ENCODE measurements around the gene E2F6.

The E2F6 gene

DNA sequence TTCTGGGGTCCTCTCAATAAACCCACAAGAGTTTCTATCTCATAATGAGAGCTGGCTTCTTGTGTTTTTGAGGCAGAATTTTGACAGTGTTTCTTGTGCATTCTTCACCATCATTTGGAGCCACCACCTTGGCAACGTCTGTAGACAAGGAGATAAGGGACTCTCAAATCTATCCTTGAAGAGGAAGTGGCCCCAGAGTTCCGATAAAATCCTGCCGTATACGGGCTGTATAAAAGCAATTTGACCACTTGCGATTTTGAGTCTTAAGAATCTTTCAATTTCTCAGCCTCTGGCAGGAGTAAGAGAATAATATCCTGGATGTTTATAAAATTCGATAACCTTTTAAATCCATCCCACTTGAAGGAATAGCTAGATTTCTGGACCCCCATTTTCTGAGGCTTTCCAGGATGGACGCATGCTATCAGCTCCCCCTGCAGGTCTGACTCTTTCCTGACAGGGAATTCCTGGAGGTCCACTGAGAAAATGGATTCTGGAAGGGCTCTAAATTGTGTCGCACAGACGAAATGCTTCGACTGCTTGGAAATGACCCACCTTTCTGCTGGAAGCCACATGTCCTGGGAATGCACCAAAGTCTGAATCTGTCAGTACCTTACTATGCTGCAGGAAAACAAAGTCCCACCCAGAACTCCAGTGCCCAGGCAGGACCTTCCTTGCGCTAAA lies 54.1 kb downstream of the E2F6 start:
- peak; percentile 66 for TF ChIP-seq CTCF (IDR thresholded peaks at IDR 0.05; ENCODE audit: control insufficient read depth, extremely low read depth, insufficient read depth)
- no peak for DNase-seq (ENCODE audit: low read depth)
- peak overlapping the region; percentile 39 for H3K4me3 ChIP-seq (ENCODE audit: low read depth, low read length)

DNA sequence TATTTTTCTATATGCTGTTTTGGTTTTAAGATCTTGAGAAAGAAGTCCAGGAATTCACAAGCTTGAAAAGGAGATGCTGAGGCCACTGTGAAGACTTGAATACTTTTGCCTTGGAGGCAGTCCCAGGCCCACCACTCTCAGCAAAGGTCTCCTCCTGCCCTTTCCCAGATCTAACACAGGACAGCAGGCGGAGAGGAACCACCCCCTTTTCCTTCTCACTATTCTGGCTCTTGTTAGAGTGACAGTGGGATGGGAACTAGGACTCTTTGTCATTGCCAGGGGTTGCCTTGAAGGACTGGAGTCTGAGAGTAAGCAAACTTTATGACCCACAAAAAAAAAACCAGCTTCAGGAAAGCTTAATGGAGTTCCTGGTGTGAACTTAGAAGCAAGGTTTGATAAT lies 54.7 kb downstream of the E2F6 start:
- TF ChIP-seq CTCF (IDR thresholded peaks at IDR 0.05; ENCODE audit: control insufficient read depth, extremely low read depth, insufficient read depth), result no peak
- no peak overlapping the region for H3K4me3 ChIP-seq (ENCODE audit: low read depth, low read length)

DNA sequence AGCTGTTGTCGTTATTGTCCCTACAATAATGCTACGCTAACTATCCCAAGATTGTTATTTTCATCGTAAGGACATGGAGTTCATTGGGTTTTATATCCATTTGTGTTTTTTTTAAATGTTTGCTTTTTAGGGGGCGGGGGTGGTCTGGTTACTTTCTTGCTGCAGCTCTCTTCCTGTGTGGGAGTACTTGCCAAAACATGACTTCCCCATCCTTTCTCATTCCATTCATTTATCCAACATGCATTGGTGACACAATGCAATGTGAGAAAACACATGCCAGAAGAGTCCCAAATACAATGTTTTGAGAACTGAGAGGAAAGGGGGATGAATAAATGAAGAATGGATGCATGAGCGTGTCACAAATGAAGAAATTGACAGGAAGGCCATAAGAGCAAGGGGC lies 55.9 kb downstream of the E2F6 start:
- no peak for TF ChIP-seq CTCF (IDR thresholded peaks at IDR 0.05; ENCODE audit: control insufficient read depth, extremely low read depth, insufficient read depth)
- no peak for DNase-seq (ENCODE audit: low read depth)
- no peak overlapping the region for H3K4me3 ChIP-seq (ENCODE audit: low read depth, low read length)

More for the DNA sequence above, 54.7 kb downstream of the E2F6 start:
- no peak for DNase-seq (ENCODE audit: low read depth)

DNA sequence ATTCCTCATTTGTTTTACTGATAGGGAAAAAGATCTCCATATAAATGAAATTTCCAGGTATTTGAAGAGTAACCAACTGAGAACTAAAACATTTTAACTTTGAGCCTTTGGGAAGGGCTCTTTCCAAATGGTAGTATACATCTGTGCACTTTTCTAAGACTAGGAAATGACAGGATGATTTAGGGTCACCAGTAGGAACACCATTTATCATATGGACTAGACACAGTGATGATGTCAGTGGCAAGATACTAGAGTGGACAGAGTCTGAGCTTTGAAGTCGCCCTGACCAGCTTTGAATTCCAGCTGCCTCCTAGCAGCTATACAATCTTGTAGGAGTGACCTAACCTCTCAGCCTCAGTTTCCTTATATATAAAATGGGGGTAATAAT lies 56.4 kb downstream of the E2F6 start:
- H3K4me3 ChIP-seq (ENCODE audit: low read depth, low read length), result no peak overlapping the region
- no peak for DNase-seq (ENCODE audit: low read depth)
- TF ChIP-seq CTCF (IDR thresholded peaks at IDR 0.05; ENCODE audit: control insufficient read depth, extremely low read depth, insufficient read depth), result no peak

DNA sequence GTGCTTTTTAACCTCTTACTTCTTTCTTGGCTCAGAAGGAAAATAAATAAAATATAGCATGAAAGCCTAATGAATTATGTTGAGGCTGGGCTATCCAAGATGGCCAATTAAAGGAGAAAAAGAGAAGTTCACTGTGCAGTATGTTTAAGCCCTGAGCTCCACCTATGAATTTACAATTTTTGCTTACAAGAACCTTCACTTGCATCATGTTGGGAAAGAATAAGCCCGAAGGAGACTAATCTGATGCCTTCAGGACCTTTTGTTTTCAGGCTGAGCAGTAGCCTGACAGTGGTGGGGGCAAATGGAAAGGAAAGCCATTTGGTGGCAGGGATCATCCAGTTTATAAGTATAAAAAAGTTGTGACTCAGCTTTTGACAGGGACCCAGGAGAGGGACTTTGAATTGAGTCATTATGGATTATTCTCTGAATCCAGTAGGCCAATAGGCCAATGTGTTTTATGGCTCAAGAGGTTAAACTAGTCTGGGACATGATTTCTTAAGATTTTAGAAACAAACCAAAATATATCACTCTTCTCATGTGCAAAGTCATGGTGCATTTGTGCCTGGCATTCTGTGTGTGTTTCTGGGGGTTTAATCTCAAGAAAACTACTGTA lies 56.9 kb downstream of the E2F6 start:
- no peak for DNase-seq (ENCODE audit: low read depth)
- TF ChIP-seq CTCF (IDR thresholded peaks at IDR 0.05; ENCODE audit: control insufficient read depth, extremely low read depth, insufficient read depth), result no peak
- H3K4me3 ChIP-seq (ENCODE audit: low read depth, low read length), result no peak overlapping the region

DNA sequence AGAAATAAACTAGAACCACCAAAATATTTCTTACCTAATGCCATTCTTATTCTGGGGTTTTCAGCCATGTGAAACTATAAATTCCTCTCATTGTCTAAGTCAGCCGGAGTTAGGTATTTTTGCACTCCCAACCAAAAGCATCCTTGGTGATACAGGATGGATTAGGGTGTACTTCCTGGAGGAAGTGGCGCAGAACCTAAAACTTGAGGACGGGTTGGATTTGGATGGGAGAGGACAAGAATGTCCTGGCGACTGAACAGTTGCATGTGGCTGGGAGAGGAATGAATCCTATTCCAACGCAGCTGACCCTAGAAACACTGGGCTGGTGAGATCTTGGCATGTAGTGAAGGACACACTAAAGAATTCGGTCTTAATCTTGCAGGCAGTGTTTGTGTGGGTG lies 58.5 kb downstream of the E2F6 start:
- no peak overlapping the region for H3K4me3 ChIP-seq (ENCODE audit: low read depth, low read length)
- DNase-seq (ENCODE audit: low read depth), result no peak
- TF ChIP-seq CTCF (IDR thresholded peaks at IDR 0.05; ENCODE audit: control insufficient read depth, extremely low read depth, insufficient read depth), result no peak

DNA sequence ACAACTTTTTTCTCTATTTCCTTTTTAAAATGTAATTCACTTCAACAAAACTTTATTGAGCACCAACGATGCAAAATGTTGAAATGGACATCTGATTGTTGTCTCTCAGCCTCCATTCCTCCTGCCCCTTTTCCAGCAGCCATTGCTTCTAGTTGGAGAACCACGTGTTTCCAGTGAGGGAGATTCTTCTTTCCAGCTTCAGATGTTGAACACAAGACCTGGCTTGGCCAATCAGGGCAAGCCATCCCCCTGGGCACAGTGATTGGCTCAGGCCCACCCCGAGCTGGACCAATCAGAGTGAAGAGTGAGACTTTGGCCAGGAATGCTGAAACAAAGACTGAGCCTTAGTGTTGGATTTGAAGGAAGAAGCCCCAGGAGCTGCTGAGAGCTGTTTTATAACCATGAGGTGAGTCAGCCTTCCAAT lies 59.0 kb downstream of the E2F6 start:
- no peak for DNase-seq (ENCODE audit: low read depth)
- TF ChIP-seq CTCF (IDR thresholded peaks at IDR 0.05; ENCODE audit: control insufficient read depth, extremely low read depth, insufficient read depth), result no peak
- no peak overlapping the region for H3K4me3 ChIP-seq (ENCODE audit: low read depth, low read length)
